HFF-Myc (cell line): ENCODE data around the gene KCNE1.

Experiments
- DNase-seq: peaks from one replicate; pipeline ENCODE4 v3.0.0-alpha.2; 2011; ENCODE audit warnings: low read depth; ENCODE audit errors: extremely low read depth
- H3K4me3 ChIP-seq: replicated peaks from 2 replicates; pipeline ENCODE4 v1.5.1; 2011; ENCODE audit warnings: low read depth, mild to moderate bottlenecking, control low read depth, low read length
- TF ChIP-seq, protein P1 (sequence below): IDR thresholded peaks from 2 replicates; pipeline ENCODE4 v1.5.1; 2012; ENCODE audit warnings: mild to moderate bottlenecking, low read depth, low read length, control low read depth; ENCODE audit errors: missing control alignments

Gene KCNE1

GRCh38 chr21:34526618-34527290 is 14.7 kb upstream of the KCNE1 start:
- TF ChIP-seq, protein P1, sequence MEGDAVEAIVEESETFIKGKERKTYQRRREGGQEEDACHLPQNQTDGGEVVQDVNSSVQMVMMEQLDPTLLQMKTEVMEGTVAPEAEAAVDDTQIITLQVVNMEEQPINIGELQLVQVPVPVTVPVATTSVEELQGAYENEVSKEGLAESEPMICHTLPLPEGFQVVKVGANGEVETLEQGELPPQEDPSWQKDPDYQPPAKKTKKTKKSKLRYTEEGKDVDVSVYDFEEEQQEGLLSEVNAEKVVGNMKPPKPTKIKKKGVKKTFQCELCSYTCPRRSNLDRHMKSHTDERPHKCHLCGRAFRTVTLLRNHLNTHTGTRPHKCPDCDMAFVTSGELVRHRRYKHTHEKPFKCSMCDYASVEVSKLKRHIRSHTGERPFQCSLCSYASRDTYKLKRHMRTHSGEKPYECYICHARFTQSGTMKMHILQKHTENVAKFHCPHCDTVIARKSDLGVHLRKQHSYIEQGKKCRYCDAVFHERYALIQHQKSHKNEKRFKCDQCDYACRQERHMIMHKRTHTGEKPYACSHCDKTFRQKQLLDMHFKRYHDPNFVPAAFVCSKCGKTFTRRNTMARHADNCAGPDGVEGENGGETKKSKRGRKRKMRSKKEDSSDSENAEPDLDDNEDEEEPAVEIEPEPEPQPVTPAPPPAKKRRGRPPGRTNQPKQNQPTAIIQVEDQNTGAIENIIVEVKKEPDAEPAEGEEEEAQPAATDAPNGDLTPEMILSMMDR: no peak
- peak overlapping the region; percentile 50 for H3K4me3 ChIP-seq
- peak; percentile 98 for DNase-seq

GRCh38 chr21:34526241-34526617 is 14.2 kb upstream of the KCNE1 start:
- peak overlapping the region; percentile 50 for H3K4me3 ChIP-seq
- no peak for DNase-seq
- TF ChIP-seq, protein P1: no peak

GRCh38 chr21:34524646-34525601 is 12.9 kb upstream of the KCNE1 start:
- no peak for DNase-seq
- TF ChIP-seq, protein P1: no peak
- peak overlapping the region; percentile 50 for H3K4me3 ChIP-seq

DNA sequence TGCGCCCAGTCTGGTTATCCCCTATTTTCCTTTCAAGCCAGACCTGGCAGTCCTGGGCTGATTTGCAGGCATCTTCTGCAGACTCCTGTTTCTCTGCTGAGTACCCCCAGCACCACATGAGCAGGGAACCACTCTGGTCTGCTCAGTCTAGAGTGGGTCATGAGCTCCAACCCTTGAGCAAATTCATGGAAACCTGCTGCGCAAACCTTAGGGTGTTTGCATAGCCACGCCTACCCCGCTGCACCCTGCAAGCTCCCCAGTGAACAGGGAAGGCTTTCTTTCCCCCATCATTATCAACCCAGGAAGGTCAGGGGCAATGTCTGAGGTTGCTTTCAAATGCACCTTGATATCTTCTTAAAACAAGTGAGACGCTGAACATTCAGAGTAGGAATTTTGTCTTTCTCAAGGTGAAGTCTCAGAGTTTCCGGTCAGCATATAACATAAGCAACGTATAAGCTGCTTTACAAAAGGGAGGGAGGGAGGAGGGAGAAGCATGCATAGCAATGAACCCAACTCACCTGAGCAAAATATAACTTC is 11.1 kb upstream of the KCNE1 start:
- DNase-seq: no peak
- TF ChIP-seq, protein P1: no peak
- H3K4me3 ChIP-seq: no peak overlapping the region

DNA sequence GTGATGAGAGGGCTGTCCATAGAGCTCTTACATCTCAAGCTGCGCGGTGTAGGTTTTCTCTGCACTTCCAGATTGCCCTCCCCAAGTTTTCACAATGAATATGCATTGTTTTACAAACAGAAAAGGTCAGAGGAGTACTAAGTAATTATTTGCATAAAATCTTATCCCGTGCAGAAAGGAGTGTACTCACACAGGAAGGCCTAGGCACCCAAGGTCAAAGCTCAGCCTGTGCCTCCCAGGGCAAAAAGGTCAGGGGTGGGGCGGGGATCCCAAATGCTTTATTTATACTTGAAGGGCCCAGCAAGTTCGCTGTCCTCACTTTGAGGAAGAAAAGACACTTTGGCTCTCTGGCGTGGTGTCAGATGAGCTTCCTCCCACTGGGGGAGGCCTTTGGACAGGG is 10.3 kb upstream of the KCNE1 start:
- H3K4me3 ChIP-seq: no peak overlapping the region
- DNase-seq: no peak
- TF ChIP-seq, protein P1: no peak

- TF ChIP-seq, protein P1: no peak
- H3K4me3 ChIP-seq: no peak overlapping the region
- DNase-seq: no peak
Observed at GRCh38 chr21:34521561-34521960, 9.6 kb upstream of the KCNE1 start.
